ENCODE data around the gene S100A8. TPM values are rescaled to one million over a fixed set of nuclear protein-coding genes. Genes with fewer than 3 reads are reported as not detected.

Gene S100A8
- total RNA-seq, 1 donor from 2014 or later = 79.9 TPM

DNA sequence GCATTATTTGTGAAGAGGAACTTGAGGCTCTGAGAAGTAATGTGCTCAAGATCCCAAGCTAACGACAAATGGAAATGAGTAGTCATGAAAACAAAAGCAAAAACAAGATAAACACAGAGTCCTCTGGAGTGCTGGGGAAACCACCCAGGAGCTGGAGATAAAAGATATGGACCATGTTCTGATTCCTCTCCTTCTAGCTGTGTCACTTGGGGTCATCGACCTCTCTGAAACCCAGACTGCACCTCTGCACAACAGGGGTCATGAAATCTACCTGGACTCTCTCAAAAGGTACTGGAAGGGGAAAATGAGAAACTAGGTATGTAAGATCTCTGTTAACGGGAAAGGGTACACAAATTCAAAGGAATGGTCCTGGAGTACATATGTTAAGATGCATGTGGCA is 48.7 kb downstream of the S100A8 start:
- intact Hi-C loops (cut with DNase I) = no loop called here
- no peak for ATAC-seq
- no peak for DNase-seq (ENCODE audit: missing footprints)

DNA sequence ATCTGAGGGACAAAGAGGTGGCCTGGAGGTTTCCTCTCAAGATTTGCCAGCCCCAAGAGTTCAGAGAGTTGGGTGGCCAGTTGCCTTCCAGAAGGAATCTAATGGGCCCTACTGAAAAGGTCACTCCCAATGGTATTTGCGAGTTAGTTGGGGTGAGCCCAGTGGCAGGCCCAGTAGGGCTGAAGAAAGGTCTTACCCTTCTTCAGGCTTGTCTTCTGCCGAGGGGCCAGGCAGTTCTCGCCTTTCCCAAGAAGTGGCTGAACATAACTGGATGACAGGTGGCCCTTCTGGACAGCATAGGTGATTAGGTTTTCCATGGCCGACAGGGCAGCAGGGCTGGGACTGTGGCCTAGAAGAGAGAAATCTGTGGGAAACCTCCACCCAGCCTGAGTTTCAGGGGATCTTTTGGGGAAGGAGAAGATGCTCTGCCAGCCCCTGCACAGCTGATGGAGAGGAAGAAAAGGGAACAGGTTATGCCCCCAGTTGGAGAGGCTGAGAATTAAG is 49.4 kb downstream of the S100A8 start:
- intact Hi-C loops (cut with DNase I) = no loop called here
- DNase-seq (ENCODE audit: missing footprints) (no peak), ATAC-seq (no peak)

- no peak for ATAC-seq
- intact Hi-C loops (cut with DNase I) = no loop called here
Observed at GRCh38 chr1:153340356-153340755, 50.5 kb downstream of the S100A8 start.

More at GRCh38 chr1:153340356-153340755, 50.5 kb downstream of the S100A8 start:
- no peak for DNase-seq (ENCODE audit: missing footprints)

Other genes with a start within 250 kb of the S100A8 start
- gene SPRR2G, start 240.2 kb downstream of the S100A8 start, total RNA-seq = not detected
- gene LELP1, start 187.6 kb downstream of the S100A8 start, total RNA-seq = not detected
- gene PRR9, start 173.5 kb downstream of the S100A8 start, total RNA-seq = not detected
- gene LORICRIN, start 131.4 kb downstream of the S100A8 start, total RNA-seq = not detected
- gene PGLYRP3, start 78.1 kb downstream of the S100A8 start, total RNA-seq = not detected
- gene PGLYRP4, start 42.2 kb downstream of the S100A8 start, total RNA-seq = not detected
- gene S100A9, start 33.2 kb downstream of the S100A8 start, total RNA-seq = 190 TPM
- 4.0 TPM for gene S100A12, start 15.5 kb downstream of the S100A8 start, total RNA-seq
- not detected for gene S100A7A, start 25.4 kb upstream of the S100A8 start, total RNA-seq
- gene S100A7, start 69.6 kb upstream of the S100A8 start, total RNA-seq = not detected
- 265 TPM for gene S100A6, start 144.9 kb upstream of the S100A8 start, total RNA-seq
- not detected for gene S100A5, start 149.9 kb upstream of the S100A8 start, total RNA-seq
- gene S100A4, start 154.7 kb upstream of the S100A8 start, total RNA-seq = 164 TPM
- 0.49 TPM for gene S100A3, start 158.2 kb upstream of the S100A8 start, total RNA-seq
- 2.3 TPM for gene S100A2, start 174.8 kb upstream of the S100A8 start, total RNA-seq
- 49.2 TPM for gene S100A16, start 222.1 kb upstream of the S100A8 start, total RNA-seq
- 6.3 TPM for gene S100A14, start 225.3 kb upstream of the S100A8 start, total RNA-seq
- gene S100A13, start 236.4 kb upstream of the S100A8 start, total RNA-seq = 155 TPM
- gene S100A1, start 237.4 kb upstream of the S100A8 start, total RNA-seq = 2,065 TPM
- 72.1 TPM for gene CHTOP, start 243.0 kb upstream of the S100A8 start, total RNA-seq